SK-N-SH treated with all-trans-retinoic acid at 6 μM for 48 hours (cell line): Measurements from ENCODE around the gene PCLO.

ENCODE experiments used
- ATAC-seq: fragments of 200-7000 bp; cut with Tn5 transposase; 3 replicates; pipeline ENCODE4 v1.9.1; 2020; ENCODE audit warnings: mild to moderate bottlenecking, moderate library complexity
- ARNTL ChIP-seq: fragments of 450-650 bp; formaldehyde crosslinking; IDR thresholded peaks from 2 replicates; pipeline ENCODE4 v1.5.0; 2020; ENCODE audit warnings: low read depth, mild to moderate bottlenecking, moderate library complexity, borderline replicate concordance
- BACH2 ChIP-seq: fragments of 250-450 bp; sonication (Bioruptor Pico); IDR thresholded peaks from 2 replicates; pipeline ENCODE4 v1.9.0; 2021; ENCODE audit warnings: mild to moderate bottlenecking, borderline replicate concordance
- CSDC2 ChIP-seq: fragments of 250-450 bp; sonication (Bioruptor Pico); IDR thresholded peaks from 2 replicates; pipeline ENCODE4 v1.5.0; 2020; ENCODE audit warnings: mild to moderate bottlenecking, moderate library complexity
- ESRRG ChIP-seq: fragments of 250-450 bp; sonication (Bioruptor Pico); IDR thresholded peaks from 2 replicates; pipeline ENCODE4 v1.6.1; 2021; ENCODE audit warnings: mild to moderate bottlenecking
- GLIS3 ChIP-seq: fragments of 250-450 bp; sonication (Bioruptor Pico); IDR thresholded peaks from 2 replicates; pipeline ENCODE4 v1.5.0; 2020; ENCODE audit warnings: mild to moderate bottlenecking, moderate library complexity
- ISL1 ChIP-seq: fragments of 250-450 bp; sonication (Bioruptor Pico); IDR thresholded peaks from 2 replicates; pipeline ENCODE4 v2.1.2; 2022; ENCODE audit warnings: mild to moderate bottlenecking, moderate library complexity
- OSR1 ChIP-seq: fragments of 250-450 bp; sonication (Bioruptor Pico); IDR thresholded peaks from 2 replicates; pipeline ENCODE4 v1.8.0; 2022; ENCODE audit warnings: moderate library complexity, mild to moderate bottlenecking, inconsistent platforms
- PPARA ChIP-seq: fragments of 250-450 bp; sonication (Bioruptor Pico); IDR thresholded peaks from 2 replicates; pipeline ENCODE4 v1.5.0; 2020; ENCODE audit warnings: mild to moderate bottlenecking, borderline replicate concordance
- RARB ChIP-seq: fragments of 250-450 bp; sonication (Bioruptor Pico); IDR thresholded peaks from 2 replicates; pipeline ENCODE4 v1.8.0; 2021; ENCODE audit warnings: mild to moderate bottlenecking, moderate library complexity
- SNAI2 ChIP-seq: fragments of 250-450 bp; sonication (Bioruptor Pico); IDR thresholded peaks from 2 replicates; pipeline ENCODE4 v1.5.0; 2020; ENCODE audit warnings: mild to moderate bottlenecking, moderate library complexity
- TCF4 ChIP-seq: fragments of 250-450 bp; sonication (Bioruptor Pico); IDR thresholded peaks from 2 replicates; pipeline ENCODE4 v1.8.0; 2021; ENCODE audit warnings: mild to moderate bottlenecking, moderate library complexity, borderline replicate concordance
- TOX ChIP-seq: fragments of 250-450 bp; sonication (Bioruptor Pico); IDR thresholded peaks from 2 replicates; pipeline ENCODE4 v1.8.0; 2021; ENCODE audit warnings: mild to moderate bottlenecking, moderate library complexity, borderline replicate concordance
- ZC3H10 ChIP-seq: fragments of 250-450 bp; sonication (Bioruptor Pico); IDR thresholded peaks from 2 replicates; pipeline ENCODE4 v1.5.1; 2021; ENCODE audit warnings: mild to moderate bottlenecking, moderate library complexity
- ZFP3 ChIP-seq: fragments of 250-450 bp; sonication (Bioruptor Pico); IDR thresholded peaks from 2 replicates; pipeline ENCODE4 v1.5.0; 2020; ENCODE audit warnings: mild to moderate bottlenecking, moderate library complexity
- ZFP30 ChIP-seq: fragments of 450-650 bp; formaldehyde crosslinking; IDR thresholded peaks from 2 replicates; pipeline ENCODE4 v1.5.0; 2022; ENCODE audit warnings: mild to moderate bottlenecking, moderate library complexity
- ZNF565 ChIP-seq: fragments of 450-650 bp; formaldehyde crosslinking; conservative IDR thresholded peaks from 2 replicates; pipeline ENCODE4 v1.5.0; 2020; ENCODE audit warnings: low read depth, mild to moderate bottlenecking, moderate library complexity
- ZNF70 ChIP-seq: fragments of 450-650 bp; formaldehyde crosslinking; IDR thresholded peaks from 2 replicates; pipeline ENCODE4 v1.5.0; 2020; ENCODE audit warnings: mild to moderate bottlenecking, moderate library complexity
- ZNF8 ChIP-seq: fragments of 450-650 bp; formaldehyde crosslinking; IDR thresholded peaks from 2 replicates; pipeline ENCODE4 v1.5.0; 2020; ENCODE audit warnings: mild to moderate bottlenecking, moderate library complexity
- TF ChIP-seq, protein P1 (sequence below): fragments of 250-450 bp; sonication (Bioruptor Pico); IDR thresholded peaks from 2 replicates; pipeline ENCODE4 v1.8.0; 2021; ENCODE audit warnings: low read depth, mild to moderate bottlenecking, moderate library complexity, borderline replicate concordance
- TF ChIP-seq, protein P2 (sequence below): fragments of 250-450 bp; sonication (Bioruptor Pico); IDR thresholded peaks from 2 replicates; pipeline ENCODE4 v1.5.0; 2020; ENCODE audit warnings: mild to moderate bottlenecking, moderate library complexity
- TF ChIP-seq, protein P3 (sequence below): fragments of 250-450 bp; sonication (Bioruptor Pico); IDR thresholded peaks from 2 replicates; pipeline ENCODE4 v1.5.1; 2021; ENCODE audit warnings: mild to moderate bottlenecking, moderate library complexity
- TF ChIP-seq, protein P4 (sequence below): fragments of 250-450 bp; sonication (Bioruptor Pico); IDR thresholded peaks from 2 replicates; pipeline ENCODE4 v1.8.0; 2020; ENCODE audit warnings: mild to moderate bottlenecking, moderate library complexity, borderline replicate concordance

Gene PCLO

DNA sequence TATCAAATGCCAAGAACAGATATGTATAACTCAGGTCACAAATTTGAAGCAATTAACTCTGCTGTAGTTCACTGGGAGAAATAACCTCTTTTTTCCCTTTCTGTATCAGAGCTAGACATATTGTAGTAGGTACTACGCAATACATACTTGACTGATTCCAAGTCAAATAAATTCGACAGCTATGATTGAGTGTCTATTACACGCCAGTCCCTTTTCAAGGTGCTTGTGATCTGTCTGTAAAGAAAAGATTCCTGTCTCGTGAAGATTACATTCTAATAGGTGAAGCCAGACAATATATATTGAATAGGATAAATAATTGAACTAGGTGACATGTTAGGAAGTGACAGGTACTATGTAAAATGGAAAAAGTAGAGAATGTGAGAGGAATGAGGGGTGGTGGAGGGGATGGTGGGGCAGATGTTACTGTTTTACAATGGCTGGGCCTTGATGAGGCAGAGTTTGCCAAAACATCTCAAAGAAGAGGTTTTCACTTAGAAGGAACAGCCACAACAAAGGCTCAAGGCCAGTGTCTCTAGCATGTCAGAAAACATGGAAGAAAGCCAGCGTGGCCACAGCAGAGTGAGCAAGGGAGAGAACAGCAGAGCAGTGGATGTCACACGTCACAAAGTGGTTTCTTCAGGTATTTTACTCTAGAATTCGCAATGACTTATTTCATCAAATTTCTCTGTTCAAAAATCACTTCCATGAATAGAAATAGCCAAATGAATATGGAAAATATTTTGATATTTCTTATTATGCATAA lies 436.5 kb downstream of the PCLO start:
- TF ChIP-seq, protein P1, sequence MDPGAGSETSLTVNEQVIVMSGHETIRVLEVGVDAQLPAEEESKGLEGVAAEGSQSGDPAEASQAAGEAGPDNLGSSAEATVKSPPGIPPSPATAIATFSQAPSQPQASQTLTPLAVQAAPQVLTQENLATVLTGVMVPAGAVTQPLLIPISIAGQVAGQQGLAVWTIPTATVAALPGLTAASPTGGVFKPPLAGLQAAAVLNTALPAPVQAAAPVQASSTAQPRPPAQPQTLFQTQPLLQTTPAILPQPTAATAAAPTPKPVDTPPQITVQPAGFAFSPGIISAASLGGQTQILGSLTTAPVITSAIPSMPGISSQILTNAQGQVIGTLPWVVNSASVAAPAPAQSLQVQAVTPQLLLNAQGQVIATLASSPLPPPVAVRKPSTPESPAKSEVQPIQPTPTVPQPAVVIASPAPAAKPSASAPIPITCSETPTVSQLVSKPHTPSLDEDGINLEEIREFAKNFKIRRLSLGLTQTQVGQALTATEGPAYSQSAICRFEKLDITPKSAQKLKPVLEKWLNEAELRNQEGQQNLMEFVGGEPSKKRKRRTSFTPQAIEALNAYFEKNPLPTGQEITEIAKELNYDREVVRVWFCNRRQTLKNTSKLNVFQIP (CRISPR knock-in tag), result no peak
- TF ChIP-seq, protein P2, sequence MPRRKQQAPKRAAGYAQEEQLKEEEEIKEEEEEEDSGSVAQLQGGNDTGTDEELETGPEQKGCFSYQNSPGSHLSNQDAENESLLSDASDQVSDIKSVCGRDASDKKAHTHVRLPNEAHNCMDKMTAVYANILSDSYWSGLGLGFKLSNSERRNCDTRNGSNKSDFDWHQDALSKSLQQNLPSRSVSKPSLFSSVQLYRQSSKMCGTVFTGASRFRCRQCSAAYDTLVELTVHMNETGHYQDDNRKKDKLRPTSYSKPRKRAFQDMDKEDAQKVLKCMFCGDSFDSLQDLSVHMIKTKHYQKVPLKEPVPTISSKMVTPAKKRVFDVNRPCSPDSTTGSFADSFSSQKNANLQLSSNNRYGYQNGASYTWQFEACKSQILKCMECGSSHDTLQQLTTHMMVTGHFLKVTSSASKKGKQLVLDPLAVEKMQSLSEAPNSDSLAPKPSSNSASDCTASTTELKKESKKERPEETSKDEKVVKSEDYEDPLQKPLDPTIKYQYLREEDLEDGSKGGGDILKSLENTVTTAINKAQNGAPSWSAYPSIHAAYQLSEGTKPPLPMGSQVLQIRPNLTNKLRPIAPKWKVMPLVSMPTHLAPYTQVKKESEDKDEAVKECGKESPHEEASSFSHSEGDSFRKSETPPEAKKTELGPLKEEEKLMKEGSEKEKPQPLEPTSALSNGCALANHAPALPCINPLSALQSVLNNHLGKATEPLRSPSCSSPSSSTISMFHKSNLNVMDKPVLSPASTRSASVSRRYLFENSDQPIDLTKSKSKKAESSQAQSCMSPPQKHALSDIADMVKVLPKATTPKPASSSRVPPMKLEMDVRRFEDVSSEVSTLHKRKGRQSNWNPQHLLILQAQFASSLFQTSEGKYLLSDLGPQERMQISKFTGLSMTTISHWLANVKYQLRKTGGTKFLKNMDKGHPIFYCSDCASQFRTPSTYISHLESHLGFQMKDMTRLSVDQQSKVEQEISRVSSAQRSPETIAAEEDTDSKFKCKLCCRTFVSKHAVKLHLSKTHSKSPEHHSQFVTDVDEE (CRISPR knock-in tag), result no peak
- TF ChIP-seq, protein P3, sequence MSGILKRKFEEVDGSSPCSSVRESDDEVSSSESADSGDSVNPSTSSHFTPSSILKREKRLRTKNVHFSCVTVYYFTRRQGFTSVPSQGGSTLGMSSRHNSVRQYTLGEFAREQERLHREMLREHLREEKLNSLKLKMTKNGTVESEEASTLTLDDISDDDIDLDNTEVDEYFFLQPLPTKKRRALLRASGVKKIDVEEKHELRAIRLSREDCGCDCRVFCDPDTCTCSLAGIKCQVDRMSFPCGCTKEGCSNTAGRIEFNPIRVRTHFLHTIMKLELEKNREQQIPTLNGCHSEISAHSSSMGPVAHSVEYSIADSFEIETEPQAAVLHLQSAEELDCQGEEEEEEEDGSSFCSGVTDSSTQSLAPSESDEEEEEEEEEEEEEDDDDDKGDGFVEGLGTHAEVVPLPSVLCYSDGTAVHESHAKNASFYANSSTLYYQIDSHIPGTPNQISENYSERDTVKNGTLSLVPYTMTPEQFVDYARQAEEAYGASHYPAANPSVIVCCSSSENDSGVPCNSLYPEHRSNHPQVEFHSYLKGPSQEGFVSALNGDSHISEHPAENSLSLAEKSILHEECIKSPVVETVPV (CRISPR knock-in tag), result no peak
- TF ChIP-seq ISL1 (CRISPR knock-in tag) (no peak), ZNF8 (CRISPR knock-in tag) (no peak), PPARA (CRISPR knock-in tag) (no peak), RARB (CRISPR knock-in tag) (no peak), OSR1 (CRISPR knock-in tag) (no peak), ESRRG (CRISPR knock-in tag) (no peak), ZNF70 (CRISPR knock-in tag) (no peak), ARNTL (CRISPR knock-in tag) (no peak), ZNF565 (CRISPR knock-in tag) (no peak), TCF4 (CRISPR knock-in tag) (no peak), SNAI2 (no peak), ZFP30 (no peak), TOX (no peak), BACH2 (CRISPR knock-in tag) (no peak)
- TF ChIP-seq, protein P4, sequence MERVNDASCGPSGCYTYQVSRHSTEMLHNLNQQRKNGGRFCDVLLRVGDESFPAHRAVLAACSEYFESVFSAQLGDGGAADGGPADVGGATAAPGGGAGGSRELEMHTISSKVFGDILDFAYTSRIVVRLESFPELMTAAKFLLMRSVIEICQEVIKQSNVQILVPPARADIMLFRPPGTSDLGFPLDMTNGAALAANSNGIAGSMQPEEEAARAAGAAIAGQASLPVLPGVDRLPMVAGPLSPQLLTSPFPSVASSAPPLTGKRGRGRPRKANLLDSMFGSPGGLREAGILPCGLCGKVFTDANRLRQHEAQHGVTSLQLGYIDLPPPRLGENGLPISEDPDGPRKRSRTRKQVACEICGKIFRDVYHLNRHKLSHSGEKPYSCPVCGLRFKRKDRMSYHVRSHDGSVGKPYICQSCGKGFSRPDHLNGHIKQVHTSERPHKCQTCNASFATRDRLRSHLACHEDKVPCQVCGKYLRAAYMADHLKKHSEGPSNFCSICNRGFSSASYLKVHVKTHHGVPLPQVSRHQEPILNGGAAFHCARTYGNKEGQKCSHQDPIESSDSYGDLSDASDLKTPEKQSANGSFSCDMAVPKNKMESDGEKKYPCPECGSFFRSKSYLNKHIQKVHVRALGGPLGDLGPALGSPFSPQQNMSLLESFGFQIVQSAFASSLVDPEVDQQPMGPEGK (CRISPR knock-in tag), result no peak
- ATAC-seq, result no peak

DNA sequence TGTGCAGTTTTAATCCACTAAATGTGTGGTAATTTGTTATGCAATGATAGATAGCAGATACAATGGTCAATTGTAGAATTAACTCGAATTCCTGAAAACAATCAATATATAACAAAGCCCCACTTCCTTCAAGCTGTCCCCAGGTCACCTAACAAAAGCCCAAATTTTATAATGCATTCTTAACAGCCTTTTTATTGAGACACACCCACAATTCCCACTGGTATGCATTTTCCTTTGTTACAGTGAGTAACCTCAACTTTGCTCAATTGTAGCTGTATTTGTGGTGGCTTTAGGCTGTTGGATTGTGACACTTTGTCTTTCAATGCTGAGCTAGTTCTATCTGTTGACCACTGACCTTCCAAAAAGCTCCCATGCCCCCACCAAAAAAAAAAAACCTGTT lies 439.3 kb downstream of the PCLO start:
- no peak for TF ChIP-seq TOX
- ATAC-seq, result no peak

DNA sequence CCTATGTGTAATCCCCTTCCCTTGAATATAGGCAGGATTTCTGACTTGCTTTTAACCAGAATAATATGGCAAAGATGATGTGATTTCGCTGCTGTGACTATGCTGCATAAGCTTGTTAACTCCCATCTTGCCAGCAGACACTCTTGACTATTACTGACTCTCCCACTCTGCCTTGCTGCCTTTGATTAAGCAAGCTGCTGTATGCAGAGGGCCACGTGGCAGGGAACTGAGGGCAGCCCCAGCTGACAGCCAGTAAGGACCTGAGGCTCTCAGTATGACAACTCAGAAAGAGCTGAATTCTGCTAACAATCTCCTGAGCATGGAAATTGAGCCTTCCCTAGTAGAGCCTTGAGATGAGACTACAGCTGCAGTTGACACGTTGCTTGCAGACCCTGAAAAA lies 439.7 kb downstream of the PCLO start:
- no peak for ATAC-seq
- TF ChIP-seq CSDC2 (CRISPR knock-in tag), result no peak
- no peak for TF ChIP-seq ZNF565 (CRISPR knock-in tag)
- no peak for TF ChIP-seq ZC3H10 (CRISPR knock-in tag)
- no peak for TF ChIP-seq GLIS3 (CRISPR knock-in tag)
- TF ChIP-seq TOX, result no peak
- no peak for TF ChIP-seq ARNTL (CRISPR knock-in tag)
- TF ChIP-seq ZFP30, result no peak
- TF ChIP-seq ZNF8 (CRISPR knock-in tag), result no peak
- TF ChIP-seq, protein P1 (CRISPR knock-in tag), result no peak
- no peak for TF ChIP-seq ESRRG (CRISPR knock-in tag)
- TF ChIP-seq, protein P3 (CRISPR knock-in tag), result no peak
- no peak for TF ChIP-seq ZNF70 (CRISPR knock-in tag)
- TF ChIP-seq OSR1 (CRISPR knock-in tag), result no peak
- no peak for TF ChIP-seq SNAI2
- no peak for TF ChIP-seq ZFP3 (CRISPR knock-in tag)
- TF ChIP-seq, protein P4 (CRISPR knock-in tag), result no peak
- no peak for TF ChIP-seq TCF4 (CRISPR knock-in tag)
